Measurements from ENCODE around the gene GCNT2. TPM values are rescaled to one million over a fixed set of nuclear protein-coding genes. Genes with fewer than 3 reads are reported as not detected.
"Not testable (repeated sequence)": the region's sequence is repeated elsewhere in the genome, so short reads cannot be mapped to it uniquely, and the experiment has no call there.

GCNT2 gene
- total and polyA plus RNA-seq, 2 of the 8 experiments (the other 6 are each of a cell fraction or from before 2014, with no cell fraction given): 19.3 to 52.5 TPM

- H2AK5ac ChIP-seq (ENCODE audit: low read depth, low read length); H4K91ac ChIP-seq (replicated peaks; ENCODE audit: insufficient read length, low read length); H4K8ac ChIP-seq (ENCODE audit: extremely low read depth, insufficient read depth, low read length); H2BK120ac ChIP-seq (replicated peaks; ENCODE audit: low read depth, low read length); H3K23me2 ChIP-seq (ENCODE audit: low read depth, low read length); H3K4me1 ChIP-seq (replicated peaks in 1 of 4; ENCODE audit: control insufficient read depth in 3 of 4, insufficient read depth in 4 of 4, low read length in 3 of 4); H2BK15ac ChIP-seq (ENCODE audit: low read length); H3K79me1 ChIP-seq (ENCODE audit: low read depth, low read length); H2AFZ ChIP-seq (ENCODE audit: low read length); H3K4me3 ChIP-seq (ENCODE audit: extremely low read depth in 1 of 4, insufficient read depth in 2 of 4, low read depth in 3 of 4, low read length in 4 of 4); H3K18ac ChIP-seq (ENCODE audit: extremely low read depth, low read length); H3K56ac ChIP-seq (replicated peaks; ENCODE audit: insufficient read length, low read depth, low read length); H3K79me2 ChIP-seq (ENCODE audit: control insufficient read depth in 1 of 2, insufficient read depth in 2 of 2, low read length in 2 of 2); H3K36me3 ChIP-seq (ENCODE audit: control insufficient read depth in 2 of 4, insufficient read depth in 4 of 4, low read length in 3 of 4); H2BK12ac ChIP-seq (ENCODE audit: low read depth, low read length); H3K27ac ChIP-seq (ENCODE audit: low read depth, low read length); H4K5ac ChIP-seq (ENCODE audit: insufficient read length, low read depth, low read length); H3K27me3 ChIP-seq (replicated peaks in 1 of 4; ENCODE audit: control insufficient read depth in 3 of 4, extremely low read depth in 1 of 4, insufficient read depth in 3 of 4, low read length in 3 of 4); H3K9ac ChIP-seq (replicated peaks in 1 of 4; ENCODE audit: extremely low read depth in 1 of 4, low read depth in 3 of 4, low read length in 3 of 4); H3K9me3 ChIP-seq (ENCODE audit: insufficient read depth in 2 of 2, low read depth in 1 of 2, low read length in 1 of 2); H2BK5ac ChIP-seq (ENCODE audit: low read depth, low read length); H2BK20ac ChIP-seq (ENCODE audit: low read length); H3K23ac ChIP-seq (ENCODE audit: insufficient read length); H4K20me1 ChIP-seq (replicated peaks in 1 of 2; ENCODE audit: control insufficient read depth in 1 of 2, insufficient read depth in 2 of 2, low read length in 2 of 2); DNase-seq (ENCODE audit: low read depth in 1 of 2, low spot score in 2 of 2); H3K4me2 ChIP-seq (ENCODE audit: insufficient read depth in 1 of 2, low read depth in 2 of 2, low read length in 2 of 2); FAIRE-seq; H3K4ac ChIP-seq (replicated peaks; ENCODE audit: insufficient read length, low read depth, low read length); H3K14ac ChIP-seq (ENCODE audit: insufficient read length): not testable (repeated sequence)
- WGBS, 2 experiments (ENCODE audit: extremely low coverage in 1 of 2, insufficient coverage in 1 of 2, insufficient read length in 1 of 2, insufficient replicate concordance in 2 of 2, low coverage in 1 of 2, low lambda C conversion rate in 2 of 2, missing lambda C conversion rate in 1 of 2): 93% methylated on average over 3 of the region's 3 CpGs; no CpG with 5 or more reads in 1 of the 2 experiments
- POLR2A ChIA-PET (ENCODE audit: partially characterized antibody): interaction anchor here (0.6 kb wide), 1 partner anchor 130 kb away, joined by 5 read pairs; no protein-coding TSS in a partner anchor
- CTCF ChIA-PET (ENCODE audit: partially characterized antibody): interaction anchor here (0.6 to 2.0 kb wide), 12 partner anchors 10 to 990 kb away, joined by 3 to 8 read pairs (median 4); no protein-coding TSS in a partner anchor
Observed at GRCh38 chr6:10491905-10492304, 29.2 kb upstream of the GCNT2 start.
